PC-9 (cell line): ENCODE data around the gene SNAPC2. TPM values are rescaled to one million over a fixed set of nuclear protein-coding genes. Genes with fewer than 3 reads are reported as not detected.
"Not testable (repeated sequence)": the region's sequence is repeated elsewhere in the genome, so short reads cannot be mapped to it uniquely, and the experiment has no call there.

Source experiments
- BruUV-seq: library from RNA; stranded (reverse); fragments of 400-500 nt; replicated peaks from 2 replicates; lab custom pipeline; 2021; lab: Mats Ljungman, UMichigan
- CTCF ChIA-PET: fragments of 300-600 bp; sonication (Branson Sonifier 250); formaldehyde crosslinking; loops from one replicate; lab custom pipeline; 2022; ENCODE audit warnings: antibody characterized with exemption; lab: Charles Lee
- POLR2A ChIA-PET: fragments of 300-600 bp; sonication (Branson Sonifier 250); formaldehyde crosslinking; loops from one replicate; lab custom pipeline; 2022; ENCODE audit warnings: antibody characterized with exemption; ENCODE audit not compliant: unreplicated experiment; lab: Charles Lee
- DNase-seq, 2 experiments: peaks; one replicate each; pipeline versions ENCODE4 v3.0.0 to v3.0.0-alpha.2; 2015 to 2022; ENCODE audit warnings: mixed read lengths in 1 of 2
- H2AFZ ChIP-seq: fragments of 200-600 bp; sonication (generic); 2 replicates; pipeline ENCODE4 v1.8.1; 2017; ENCODE audit warnings: antibody characterized with exemption
- H3F3A ChIP-seq: fragments of 200-600 bp; sonication (generic); 2 replicates; pipeline ENCODE4 v1.8.1; 2017; ENCODE audit warnings: antibody characterized with exemption, mild to moderate bottlenecking, low read depth; ENCODE audit not compliant: insufficient read depth
- H3K27ac ChIP-seq: fragments of 200-600 bp; sonication (generic); 2 replicates; pipeline ENCODE4 v1.6.1; 2016; ENCODE audit warnings: mixed run types
- H3K27me3 ChIP-seq: fragments of 200-600 bp; sonication (generic); 2 replicates; pipeline ENCODE4 v1.6.1; 2016; ENCODE audit warnings: low read depth, mixed run types; ENCODE audit not compliant: insufficient read depth
- H3K36me3 ChIP-seq: fragments of 200-600 bp; sonication (generic); 2 replicates; pipeline ENCODE4 v1.6.1; 2016; ENCODE audit warnings: low read depth, mixed run types
- H3K4me1 ChIP-seq: fragments of 200-600 bp; sonication (generic); replicated peaks from 2 replicates; pipeline ENCODE4 v1.6.1; 2016; ENCODE audit warnings: mixed run types; ENCODE audit not compliant: insufficient read depth
- H3K4me2 ChIP-seq: fragments of 200-600 bp; sonication (generic); 2 replicates; pipeline ENCODE4 v1.6.1; 2017; ENCODE audit warnings: mixed run types
- H3K4me3 ChIP-seq: fragments of 200-600 bp; sonication (generic); 2 replicates; pipeline ENCODE4 v1.6.1; 2016; ENCODE audit warnings: mixed run types
- H3K79me2 ChIP-seq: fragments of 200-600 bp; sonication (generic); 2 replicates; pipeline ENCODE4 v1.6.1; 2017; ENCODE audit warnings: low read depth, mixed run types
- H3K9me2 ChIP-seq: fragments of 200-600 bp; sonication (generic); 2 replicates; pipeline ENCODE4 v1.8.1; 2017; ENCODE audit warnings: mild to moderate bottlenecking; ENCODE audit not compliant: insufficient read depth
- H3K9me3 ChIP-seq: fragments of 200-600 bp; sonication (generic); 2 replicates; pipeline ENCODE4 v1.8.1; 2016; ENCODE audit warnings: low read depth; ENCODE audit not compliant: insufficient read depth
- H4K20me1 ChIP-seq: fragments of 200-600 bp; sonication (generic); 2 replicates; pipeline ENCODE4 v1.8.1; 2017; ENCODE audit not compliant: insufficient read depth
- CTCF ChIP-seq: fragments of 200-600 bp; sonication (generic); conservative IDR thresholded peaks from 2 replicates; pipeline ENCODE4 v1.6.1; 2017; ENCODE audit warnings: mixed run types, antibody characterized with exemption, mild to moderate bottlenecking, moderate library complexity
- EZH2 ChIP-seq: fragments of 200-600 bp; sonication (generic); IDR thresholded peaks from 2 replicates; pipeline ENCODE4 v1.8.0; 2017; ENCODE audit warnings: antibody characterized with exemption, low read depth
- intact Hi-C: fragments of 100-400 bp; cut with micrococcal nuclease; formaldehyde crosslinking; loops from one replicate; pipeline ENCODE4 v1.10.0; 2022; ENCODE audit not compliant: unreplicated experiment
- total RNA-seq: library from RNA; stranded (reverse); gene quantifications from 2 replicates; pipeline ENCODE4 v1.2.3, GENCODE V29; 2021

Gene SNAPC2
- total RNA-seq, 1 experiment from 2014 or later: 37.5 TPM

- CTCF ChIA-PET: no interaction called here
- no peak overlapping the region for H3K27ac ChIP-seq
- no TSS peak for BruUV-seq
These were observed 39.1 kb downstream of the SNAPC2 start for GRCh38 chr19:7959211-7959610.

GRCh38 chr19:7961082-7961481 lies 40.9 kb downstream of the SNAPC2 start:
- POLR2A ChIA-PET: interaction anchor here (0.5 to 0.6 kb wide), 2 partner anchors 63 to 172 kb away, joined by 4 to 5 read pairs; no protein-coding TSS in a partner anchor

More at GRCh38 chr19:7959211-7959610, 39.1 kb downstream of the SNAPC2 start:
- Histone ChIP-seq H3K36me3 (no peaks in the 10 kb centered on the region), H4K20me1 (0 out of 2 replicates have a peak, but pooled peaks cover 20% of the 10 kb centered on the region), H3K4me1 (no peaks in the 10 kb centered on the region), H2AFZ (no peak overlapping the region), H3K4me3 (no peak overlapping the region), H3K4me2 (no peak overlapping the region), H3K79me2 (no peaks in the 10 kb centered on the region), H3K9me2 (no peaks in the 10 kb centered on the region), H3K9me3 (no peaks in the 10 kb centered on the region), H3K27me3 (no peaks in the 10 kb centered on the region), H3F3A (peaks cover 27% of the 10 kb centered on the region)
- intact Hi-C loops: no loop called here
- POLR2A ChIA-PET: no interaction called here
- TF ChIP-seq EZH2: no peak
- no peak for TF ChIP-seq CTCF
- DNase-seq: no peak

GRCh38 chr19:7961920-7962626 lies 41.9 kb downstream of the SNAPC2 start:
- DNase-seq: no peak
- POLR2A ChIA-PET: no interaction called here
- H3K9me3 ChIP-seq: no peaks in the 10 kb centered on the region
- no peak overlapping the region for H2AFZ ChIP-seq
- H3K9me2 ChIP-seq: no peaks in the 10 kb centered on the region
- no peaks in the 10 kb centered on the region for H3K27me3 ChIP-seq
- H3F3A ChIP-seq: peaks cover 31% of the 10 kb centered on the region
- H3K79me2 ChIP-seq: no peaks in the 10 kb centered on the region
- no peak overlapping the region for H3K4me3 ChIP-seq
- TF ChIP-seq CTCF: no peak
- TF ChIP-seq EZH2: no peak
- H3K36me3 ChIP-seq: peaks cover 17% of the 10 kb centered on the region
- CTCF ChIA-PET: no interaction called here
- intact Hi-C loops: no loop called here
- no peak overlapping the region for H3K27ac ChIP-seq
- BruUV-seq: no TSS peak
- H3K4me2 ChIP-seq: no peak overlapping the region
- no peaks in the 10 kb centered on the region for H3K4me1 ChIP-seq
- H4K20me1 ChIP-seq: peaks cover 19% of the 10 kb centered on the region; the same call in 1 of the 2 replicates

More at GRCh38 chr19:7961082-7961481, 40.9 kb downstream of the SNAPC2 start:
- H3K79me2 ChIP-seq, H3K27me3 ChIP-seq, H3K4me2 ChIP-seq, DNase-seq, BruUV-seq, H3K9me2 ChIP-seq, CTCF ChIA-PET, H3K9me3 ChIP-seq, H2AFZ ChIP-seq, intact Hi-C loops, H3K4me3 ChIP-seq, H3K27ac ChIP-seq, H3K4me1 ChIP-seq: not testable (repeated sequence)
- Histone ChIP-seq H3K36me3 (peaks cover 10% of the 10 kb centered on the region), H3F3A (peaks cover 23% of the 10 kb centered on the region), H4K20me1 (peaks cover 20% of the 10 kb centered on the region; the same call in 1 of the 2 replicates)
